22Rv1 (cell line): ENCODE results near the gene FNBP1L.

Source experiments
- H3K27ac ChIP-seq: fragments of 450-650 bp; 2 replicates; pipeline ENCODE4 v1.5.1; 2017
- ZFX ChIP-seq: fragments of 450-650 bp; IDR thresholded peaks from 2 replicates; pipeline ENCODE4 v1.6.1; 2017; ENCODE audit warnings: antibody characterized with exemption, borderline replicate concordance
- TF ChIP-seq, protein P1 (sequence below): fragments of 450-650 bp; IDR thresholded peaks from 2 replicates; pipeline ENCODE4 v1.5.1; 2017; ENCODE audit warnings: mild to moderate bottlenecking

The FNBP1L gene

DNA sequence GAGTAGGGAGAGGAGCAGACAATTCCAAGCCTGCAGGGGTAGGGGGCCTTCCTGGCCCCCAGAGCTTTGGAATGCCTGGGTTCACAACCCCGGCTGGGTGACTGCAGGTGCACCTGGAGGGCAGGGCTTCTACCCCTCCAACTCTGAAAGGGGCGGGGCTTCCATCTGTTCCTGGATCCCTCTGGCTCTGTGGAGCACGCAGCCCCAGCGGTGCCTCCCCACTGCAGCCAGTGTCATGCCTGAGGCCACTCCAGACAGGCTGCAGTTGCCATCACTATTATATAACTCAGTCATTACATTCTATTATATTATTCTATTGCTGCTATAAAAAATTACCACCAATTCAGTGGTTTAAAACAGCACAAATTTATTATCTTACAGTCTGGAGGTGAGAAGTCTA lies 12.5 kb upstream of the FNBP1L start:
- no peak overlapping the region for H3K27ac ChIP-seq
- TF ChIP-seq, protein P1, sequence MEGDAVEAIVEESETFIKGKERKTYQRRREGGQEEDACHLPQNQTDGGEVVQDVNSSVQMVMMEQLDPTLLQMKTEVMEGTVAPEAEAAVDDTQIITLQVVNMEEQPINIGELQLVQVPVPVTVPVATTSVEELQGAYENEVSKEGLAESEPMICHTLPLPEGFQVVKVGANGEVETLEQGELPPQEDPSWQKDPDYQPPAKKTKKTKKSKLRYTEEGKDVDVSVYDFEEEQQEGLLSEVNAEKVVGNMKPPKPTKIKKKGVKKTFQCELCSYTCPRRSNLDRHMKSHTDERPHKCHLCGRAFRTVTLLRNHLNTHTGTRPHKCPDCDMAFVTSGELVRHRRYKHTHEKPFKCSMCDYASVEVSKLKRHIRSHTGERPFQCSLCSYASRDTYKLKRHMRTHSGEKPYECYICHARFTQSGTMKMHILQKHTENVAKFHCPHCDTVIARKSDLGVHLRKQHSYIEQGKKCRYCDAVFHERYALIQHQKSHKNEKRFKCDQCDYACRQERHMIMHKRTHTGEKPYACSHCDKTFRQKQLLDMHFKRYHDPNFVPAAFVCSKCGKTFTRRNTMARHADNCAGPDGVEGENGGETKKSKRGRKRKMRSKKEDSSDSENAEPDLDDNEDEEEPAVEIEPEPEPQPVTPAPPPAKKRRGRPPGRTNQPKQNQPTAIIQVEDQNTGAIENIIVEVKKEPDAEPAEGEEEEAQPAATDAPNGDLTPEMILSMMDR = no peak
- no peak for TF ChIP-seq ZFX

- TF ChIP-seq ZFX = no peak
- TF ChIP-seq, protein P1 = no peak
- no peak overlapping the region for H3K27ac ChIP-seq
These were observed 11.4 kb upstream of the FNBP1L start for GRCh38 chr1:93436496-93436895.

- no peak overlapping the region for H3K27ac ChIP-seq
- TF ChIP-seq ZFX = no peak
- TF ChIP-seq, protein P1 = peak; percentile 82
These were observed 9.8 kb upstream of the FNBP1L start for GRCh38 chr1:93437976-93438605.

DNA sequence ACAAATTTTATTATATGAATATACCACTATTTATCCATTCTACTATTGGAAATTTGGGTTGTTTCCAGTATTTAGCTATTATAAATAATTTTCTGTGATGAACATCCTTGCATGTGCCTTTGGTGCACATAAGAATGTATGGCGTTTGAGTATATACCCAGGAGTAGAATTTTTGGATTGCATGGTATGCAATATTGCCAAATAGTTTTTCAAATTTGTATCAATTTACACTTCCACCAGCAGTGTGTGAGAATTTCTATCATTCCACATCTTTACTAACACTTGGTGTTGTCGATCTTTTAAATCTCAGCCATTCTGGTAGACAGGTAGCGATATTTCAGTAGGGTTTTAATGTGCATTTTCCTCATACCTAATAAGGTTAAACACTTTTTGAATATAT lies 9.2 kb upstream of the FNBP1L start:
- H3K27ac ChIP-seq = no peak overlapping the region
- TF ChIP-seq, protein P1 = no peak
- TF ChIP-seq ZFX = no peak

DNA sequence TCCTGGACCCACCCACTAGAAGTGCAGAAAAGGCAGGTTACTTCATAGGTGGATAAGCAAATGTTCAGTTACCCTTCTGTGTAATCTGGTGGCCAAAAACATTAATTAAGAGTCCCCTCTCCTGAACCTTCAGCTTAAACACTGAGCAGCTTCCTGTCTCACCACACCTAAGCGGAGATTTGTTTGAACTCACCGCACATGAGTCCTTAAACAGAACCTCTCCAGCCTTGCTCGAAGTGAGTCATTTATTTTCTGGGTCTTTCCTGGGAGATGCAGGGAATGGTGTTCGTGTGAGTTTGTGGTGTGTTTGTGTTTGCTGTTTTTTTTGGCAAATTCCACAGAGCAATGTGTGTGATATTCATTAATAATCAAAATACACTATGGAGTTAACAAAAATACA lies 7.6 kb upstream of the FNBP1L start:
- TF ChIP-seq ZFX = no peak
- TF ChIP-seq, protein P1 = no peak
- H3K27ac ChIP-seq = no peak overlapping the region

GRCh38 chr1:93440706-93441105 lies 7.2 kb upstream of the FNBP1L start:
- no peak overlapping the region for H3K27ac ChIP-seq
- TF ChIP-seq, protein P1 = no peak
- no peak for TF ChIP-seq ZFX

- TF ChIP-seq, protein P1 = no peak
- no peak for TF ChIP-seq ZFX
- H3K27ac ChIP-seq = no peak overlapping the region
These were observed 6.3 kb upstream of the FNBP1L start for GRCh38 chr1:93441589-93441988.
